ENCODE measurements around the gene DXO. TPM values are rescaled to one million over a fixed set of nuclear protein-coding genes. Genes with fewer than 3 reads are reported as not detected.

The DXO gene
- total and polyA plus RNA-seq, 8 donors = 8.2 to 39.7 (median 11.5) TPM

GRCh38 chr6:31968326-31968725 is 3.6 kb downstream of the DXO start:
- FAIRE-seq (no peak), ATAC-seq (no peak), DNase-seq (no peak)
- no peaks in the 10 kb centered on the region for H3K9me3 ChIP-seq
- no peak overlapping the region for H3K4me3 ChIP-seq
- intact Hi-C loops (cut with DNase I) = no loop called here
- H3K36me3 ChIP-seq = peaks cover 0 to 42% (median 7%) of the 10 kb centered on the region in 3 donors
- TF ChIP-seq CTCF (IDR thresholded peaks at IDR 0.05) = no peak
- H3K4me1 ChIP-seq = peaks cover 0 to 7% (median 4%) of the 10 kb centered on the region in 3 donors
- H3K27ac ChIP-seq = no peak overlapping the region
- WGBS, 2 donors = 83 to 90% methylated on average over 9 to 11 of the region's 11 CpGs
- H3K27me3 ChIP-seq = no peaks in the 10 kb centered on the region

DNA sequence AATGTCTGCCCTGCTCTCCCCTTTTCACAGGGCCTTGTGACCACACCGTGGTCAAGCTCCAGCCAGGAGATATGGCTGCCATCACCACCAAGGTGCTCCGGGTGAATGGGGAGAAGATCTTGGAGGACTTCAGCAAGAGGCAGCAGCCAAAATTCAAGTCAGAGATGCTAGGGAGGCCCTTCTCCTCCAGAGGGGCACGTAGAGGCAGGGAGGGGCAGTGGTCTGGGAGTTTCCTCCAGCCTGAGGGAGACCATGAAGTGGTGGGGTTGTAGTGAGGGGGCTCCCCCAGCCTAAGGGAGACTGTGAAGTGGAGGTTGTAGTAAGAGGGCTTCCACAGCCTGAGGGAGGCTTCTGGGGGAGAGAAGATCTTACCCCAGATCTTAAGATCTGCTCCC is 4.0 kb downstream of the DXO start:
- no peaks in the 10 kb centered on the region for H3K27me3 ChIP-seq
- peaks cover 0 to 44% (median 7%) of the 10 kb centered on the region in 3 donors for H3K36me3 ChIP-seq
- peaks cover 0 to 3% (median under 1%) of the 10 kb centered on the region in 3 donors for H3K4me1 ChIP-seq
- 72 to 79% methylated on average over 3 of the region's 3 CpGs for WGBS, 2 donors
- no peak overlapping the region for H3K27ac ChIP-seq
- no peak for TF ChIP-seq CTCF (IDR thresholded peaks at IDR 0.05)
- intact Hi-C loops (cut with DNase I) = no loop called here
- no peak for ATAC-seq
- no peak for FAIRE-seq
- H3K4me3 ChIP-seq = no peak overlapping the region
- DNase-seq = no peak
- no peaks in the 10 kb centered on the region for H3K9me3 ChIP-seq

DNA sequence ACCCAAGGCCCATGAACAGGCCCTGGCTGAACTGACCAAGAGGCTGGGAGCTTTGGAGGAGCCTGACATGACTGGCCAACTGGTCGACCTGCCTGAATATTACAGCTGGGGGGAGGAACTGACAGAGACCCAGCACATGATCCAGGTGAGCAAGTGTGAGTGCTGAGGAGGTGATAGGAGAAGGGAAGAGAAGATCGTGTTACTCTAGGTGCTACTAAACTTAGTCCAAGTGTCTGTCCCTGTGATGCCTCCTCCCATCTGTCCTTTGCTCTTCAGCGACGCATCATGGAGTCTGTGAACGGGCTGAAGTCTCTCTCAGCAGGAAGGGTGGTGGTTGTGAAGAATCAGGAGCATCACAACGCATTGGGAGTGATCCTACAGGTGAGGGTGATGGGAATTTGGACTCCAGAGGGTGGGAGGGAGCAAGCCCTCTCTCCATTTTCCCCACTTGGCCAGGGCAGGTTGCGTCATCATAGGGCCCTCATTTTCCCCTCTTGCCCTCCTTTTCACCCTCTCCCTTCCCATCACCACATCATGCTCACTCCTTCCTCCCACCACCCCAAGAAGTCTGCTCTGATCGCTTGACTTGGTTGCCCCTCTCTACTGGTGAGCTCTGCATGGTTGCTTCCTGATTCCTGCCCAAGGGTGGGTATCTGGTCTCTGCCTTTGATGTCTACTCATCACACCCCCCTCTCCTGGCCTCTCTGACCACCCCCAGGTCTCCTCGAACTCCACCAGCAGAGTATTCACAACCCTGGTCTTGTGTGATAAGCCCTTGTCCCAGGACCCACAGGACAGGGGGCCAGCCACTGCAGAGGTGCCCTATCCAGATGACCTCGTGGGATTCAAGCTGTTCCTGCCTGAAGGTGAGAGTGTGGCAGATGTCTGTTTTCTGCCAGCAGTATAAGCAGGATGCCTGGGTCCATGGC is 4.7 kb downstream of the DXO start:
- no peaks in the 10 kb centered on the region for H3K27me3 ChIP-seq
- H3K27ac ChIP-seq = no peak overlapping the region
- ATAC-seq = no peak
- H3K9me3 ChIP-seq = no peaks in the 10 kb centered on the region
- peaks cover 0 to 51% (median 7%) of the 10 kb centered on the region in 3 donors for H3K36me3 ChIP-seq
- WGBS, 2 donors = 71 to 78% methylated on average over 10 of the region's 10 CpGs
- H3K4me3 ChIP-seq = no peak overlapping the region
- TF ChIP-seq CTCF (IDR thresholded peaks at IDR 0.05) = no peak
- no peak for FAIRE-seq
- intact Hi-C loops (cut with DNase I) = no loop called here
- H3K4me1 ChIP-seq = no peaks in the 10 kb centered on the region
- DNase-seq = no peak

DNA sequence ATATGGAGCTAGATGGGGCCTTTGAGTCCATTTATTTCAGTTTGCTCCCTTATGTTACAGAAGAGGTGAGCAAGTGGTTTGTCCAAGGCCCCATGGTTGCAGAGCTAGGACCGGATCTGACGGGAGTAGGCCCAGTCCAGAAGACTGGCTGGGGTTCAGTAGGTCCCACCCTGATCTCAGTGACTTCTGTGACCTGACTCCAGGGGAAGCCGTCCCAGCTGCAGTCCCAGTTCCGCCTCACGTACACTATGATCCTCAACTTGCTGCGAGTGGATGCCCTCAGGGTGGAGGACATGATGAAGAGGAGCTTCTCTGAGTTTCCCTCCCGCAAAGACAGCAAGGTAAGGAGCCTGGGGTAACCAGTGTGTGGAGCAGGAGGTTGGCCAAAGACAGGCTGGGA is 5.4 kb downstream of the DXO start:
- intact Hi-C loops (cut with DNase I) = no loop called here
- Histone ChIP-seq H3K4me3 (no peak overlapping the region), H3K27ac (no peak overlapping the region), H3K4me1 (no peaks in the 10 kb centered on the region), H3K9me3 (no peaks in the 10 kb centered on the region), H3K36me3 (peaks cover 0 to 56% (median 7%) of the 10 kb centered on the region in 3 donors), H3K27me3 (no peaks in the 10 kb centered on the region)
- FAIRE-seq = no peak
- TF ChIP-seq CTCF (IDR thresholded peaks at IDR 0.05) = no peak
- ATAC-seq = no peak
- WGBS, 2 donors = 83 to 90% methylated on average over 7 of the region's 7 CpGs
- DNase-seq = no peak

- FAIRE-seq = no peak
- TF ChIP-seq CTCF (IDR thresholded peaks at IDR 0.05) = no peak
- Histone ChIP-seq H3K36me3 (peaks cover 0 to 57% (median 7%) of the 10 kb centered on the region in 3 donors), H3K4me1 (no peaks in the 10 kb centered on the region), H3K27me3 (no peaks in the 10 kb centered on the region), H3K9me3 (no peaks in the 10 kb centered on the region), H3K27ac (no peak overlapping the region), H3K4me3 (no peak overlapping the region)
- DNase-seq = no peak
- intact Hi-C loops (cut with DNase I) = no loop called here
- WGBS, 2 donors = 86 to 90% methylated on average over 13 of the region's 13 CpGs
- no peak for ATAC-seq
Observed at GRCh38 chr6:31965700-31966099, 6.2 kb downstream of the DXO start.
